ENCODE measurements around the gene NRF1. TPM values are rescaled to one million over a fixed set of nuclear protein-coding genes. Genes with fewer than 3 reads are reported as not detected.
"Not testable (repeated sequence)": the region's sequence is repeated elsewhere in the genome, so short reads cannot be mapped to it uniquely, and the experiment has no call there.

Gene NRF1
- 28.9 and 29.5 TPM in 2 replicates for total RNA-seq

- intact Hi-C loops (cut with micrococcal nuclease), result loop anchor here (1.0 to 10.0 kb wide), 9 partner anchors 24 to 387 kb away; partner anchors contain the start of genes SMKR1 and STRIP2
These were observed at the start of gene NRF1 for GRCh38 chr7:129611246-129612111. TSS of gene NRF1 (plus strand) at chr7:129611720. CDS start at chr7:129657352, 45,632 bp downstream.

- intact Hi-C loops (cut with micrococcal nuclease), result not testable (repeated sequence)
These were observed 45.2 kb upstream of the NRF1 start for GRCh38 chr7:129566323-129566722.

- intact Hi-C loops (cut with micrococcal nuclease), result no loop called here
These were observed 44.1 kb upstream of the NRF1 start for GRCh38 chr7:129567377-129567776.

DNA sequence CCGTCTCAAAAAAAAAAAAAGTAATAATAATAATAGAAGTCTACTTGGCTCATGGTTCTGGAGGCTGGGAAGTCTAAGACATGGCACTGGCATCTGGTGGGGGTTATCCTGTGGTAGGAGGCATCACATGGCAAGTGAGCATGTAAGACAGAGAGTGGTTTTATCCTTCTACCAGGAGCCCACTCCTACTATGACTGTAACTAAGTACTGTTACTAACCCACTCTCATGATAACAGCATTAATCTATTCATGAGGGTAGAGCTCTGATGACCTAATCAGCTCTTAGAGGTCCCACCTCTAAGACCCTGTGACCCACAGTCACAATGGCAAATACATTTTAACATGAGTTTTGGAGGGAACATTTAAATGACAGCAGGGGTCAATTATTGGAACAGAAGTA, 43.3 kb upstream of the NRF1 start:
- intact Hi-C loops (cut with micrococcal nuclease), result no loop called here

DNA sequence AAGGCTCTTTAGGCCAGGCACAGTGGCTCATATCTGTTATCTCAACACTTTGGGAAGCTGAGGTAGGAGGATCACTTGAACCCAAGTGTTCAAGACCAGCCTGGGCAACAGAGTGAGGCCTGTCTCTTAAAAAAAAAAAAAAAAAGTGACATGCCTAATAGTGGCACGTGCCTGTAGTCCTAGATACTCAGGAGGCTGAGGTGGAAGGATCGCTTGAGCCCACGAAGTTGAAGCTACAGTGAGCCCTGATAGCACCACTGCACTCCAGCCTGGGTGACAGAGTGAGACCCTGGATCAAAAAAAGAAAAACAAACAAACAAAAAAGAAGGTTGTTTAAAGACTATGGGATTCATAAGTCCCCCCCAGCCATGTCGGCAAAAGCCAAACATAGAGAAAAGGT, 42.2 kb upstream of the NRF1 start:
- intact Hi-C loops (cut with micrococcal nuclease), result no loop called here

GRCh38 chr7:129569811-129570215, 41.7 kb upstream of the NRF1 start:
- intact Hi-C loops (cut with micrococcal nuclease), result no loop called here

- intact Hi-C loops (cut with micrococcal nuclease), result no loop called here
These were observed 40.3 kb upstream of the NRF1 start for GRCh38 chr7:129571201-129571600.

DNA sequence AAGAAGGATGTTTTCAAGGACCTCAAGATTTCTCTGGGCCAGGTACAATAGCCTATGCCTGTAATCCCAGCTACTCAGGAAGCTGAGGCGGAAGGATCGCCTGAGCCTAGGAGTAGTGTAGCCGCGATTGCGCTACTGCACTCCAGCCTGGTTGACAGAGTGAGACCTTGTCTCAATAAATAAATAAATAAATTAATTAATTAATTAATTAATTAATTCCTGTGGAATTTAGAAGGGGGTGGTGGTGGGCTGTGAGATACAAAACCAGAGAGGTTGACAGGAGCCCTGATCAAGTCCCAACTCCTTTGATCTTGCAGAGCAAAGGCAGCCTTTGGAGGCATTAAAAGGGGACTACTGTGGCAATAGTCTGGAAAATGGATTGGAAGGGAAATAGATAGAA, 39.3 kb upstream of the NRF1 start:
- intact Hi-C loops (cut with micrococcal nuclease), result no loop called here

- intact Hi-C loops (cut with micrococcal nuclease), result no loop called here
These were observed 37.0 kb upstream of the NRF1 start for GRCh38 chr7:129574487-129574886.

DNA sequence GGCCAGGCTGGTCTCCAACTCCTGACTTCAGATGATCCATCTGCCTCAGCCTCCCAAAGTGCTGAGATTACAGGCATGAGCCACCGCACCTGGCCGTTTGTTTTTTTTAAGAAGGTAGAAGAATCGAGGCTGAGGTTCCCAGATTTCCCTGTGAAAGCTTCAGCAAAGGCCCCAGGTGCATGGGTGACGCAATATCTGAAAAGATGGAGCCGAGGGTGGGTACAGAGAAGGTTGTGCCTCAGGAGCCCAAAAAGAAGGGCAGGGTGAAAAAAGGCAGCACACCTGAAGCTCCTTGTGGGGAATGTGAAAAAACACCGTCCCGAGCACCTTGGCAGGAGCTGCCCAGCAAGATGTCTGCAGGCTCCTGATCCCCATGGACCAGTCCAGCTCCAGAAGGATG, 35.8 kb upstream of the NRF1 start:
- intact Hi-C loops (cut with micrococcal nuclease), result no loop called here

DNA sequence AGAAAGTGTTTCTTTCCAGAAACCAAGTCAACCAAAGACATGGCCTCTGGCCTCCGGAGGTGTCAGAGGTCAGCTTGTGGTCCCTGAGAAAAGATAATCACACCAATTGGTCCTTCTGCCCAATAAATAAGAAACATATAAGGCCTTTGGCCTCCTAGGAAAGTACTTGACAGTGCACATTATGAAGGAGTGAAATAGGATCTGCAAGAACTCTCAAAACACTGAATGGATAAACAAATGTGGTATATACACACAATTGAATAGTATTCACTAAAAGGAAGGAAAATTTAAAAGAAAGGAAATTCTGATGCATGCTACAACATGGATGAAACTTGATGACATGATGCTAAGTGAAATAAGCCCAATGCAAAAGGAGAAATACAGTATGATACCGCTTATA, 35.4 kb upstream of the NRF1 start:
- intact Hi-C loops (cut with micrococcal nuclease), result no loop called here

- intact Hi-C loops (cut with micrococcal nuclease), result no loop called here
These were observed 32.7 kb upstream of the NRF1 start for GRCh38 chr7:129578829-129579228.

GRCh38 chr7:129586179-129586578, 25.3 kb upstream of the NRF1 start:
- intact Hi-C loops (cut with micrococcal nuclease), result not testable (repeated sequence)

DNA sequence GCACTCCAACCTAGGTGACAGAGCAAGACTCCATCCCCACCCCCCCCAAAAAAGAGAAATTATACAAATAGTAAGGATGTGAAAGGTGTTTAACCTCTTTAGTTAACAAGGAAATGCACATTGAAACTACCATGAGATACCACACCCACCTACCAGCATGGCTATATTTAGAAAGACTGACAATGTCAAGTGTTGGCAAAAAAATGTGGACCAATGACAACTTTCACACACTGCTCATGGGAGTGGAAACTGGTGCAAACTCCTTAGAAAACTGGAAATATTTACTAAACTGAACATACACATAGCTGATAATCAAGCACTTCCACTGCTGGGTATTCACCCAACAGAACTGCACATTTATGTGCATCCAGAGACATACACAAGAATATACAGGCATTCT, 23.3 kb upstream of the NRF1 start:
- intact Hi-C loops (cut with micrococcal nuclease), result no loop called here

DNA sequence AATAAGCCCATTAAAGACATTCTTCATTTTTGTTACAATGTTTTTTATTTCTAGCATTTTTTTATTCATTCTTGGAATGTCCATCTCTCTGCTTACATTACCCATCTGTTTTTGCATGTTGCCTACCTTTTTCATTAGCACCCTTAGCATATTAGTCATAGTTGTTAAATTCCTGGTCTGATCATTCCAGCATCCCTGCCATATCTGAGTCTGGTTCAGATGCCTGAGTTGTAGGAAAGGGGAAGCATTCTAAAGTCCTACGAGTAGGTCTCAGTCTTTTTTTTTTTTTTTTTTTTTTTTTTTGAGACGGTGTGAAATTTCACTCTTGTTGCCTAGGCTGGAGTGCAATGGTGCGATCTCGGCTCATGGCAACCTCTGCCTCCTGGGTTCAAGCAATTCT, 19.7 kb upstream of the NRF1 start:
- intact Hi-C loops (cut with micrococcal nuclease), result no loop called here

DNA sequence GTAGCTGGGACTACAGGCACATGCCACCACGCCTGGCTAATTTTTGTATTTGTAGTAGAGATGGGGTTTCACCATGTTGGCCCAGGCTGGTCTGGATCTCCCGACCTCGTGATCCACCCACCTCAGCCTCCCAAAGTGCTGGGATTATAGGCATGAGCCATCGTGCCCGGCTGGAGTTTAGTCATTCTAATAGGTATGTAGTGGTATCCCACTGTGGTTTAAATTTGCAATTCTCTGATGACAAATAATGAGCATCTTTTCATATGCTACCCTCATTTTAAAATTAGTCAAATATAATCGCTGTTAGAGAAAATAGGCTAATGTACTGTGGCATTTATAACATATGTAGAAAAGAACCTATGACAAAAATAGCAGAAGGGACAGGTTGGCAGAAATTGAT, 15.1 kb upstream of the NRF1 start:
- intact Hi-C loops (cut with micrococcal nuclease), result not testable (repeated sequence)

DNA sequence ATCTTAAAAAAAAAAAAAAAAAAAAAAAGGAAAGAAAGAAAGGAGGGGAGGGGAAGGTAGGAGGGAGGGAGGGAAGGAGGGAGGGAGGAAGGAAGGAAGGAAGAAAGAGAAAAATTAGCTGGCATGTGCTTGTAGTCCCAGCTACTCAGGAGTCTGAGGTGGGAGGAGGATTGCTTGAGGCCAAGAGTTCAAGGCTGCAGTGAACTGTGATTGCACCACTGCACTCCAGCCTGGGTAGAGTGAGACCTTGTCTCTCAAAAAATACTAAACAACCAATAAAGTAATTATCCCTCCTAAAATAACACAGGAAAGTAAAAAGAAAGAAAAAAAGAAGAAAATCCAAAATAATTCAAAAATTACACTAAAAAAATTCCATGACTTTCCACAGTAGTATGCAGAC, 13.8 kb upstream of the NRF1 start:
- intact Hi-C loops (cut with micrococcal nuclease), result no loop called here

DNA sequence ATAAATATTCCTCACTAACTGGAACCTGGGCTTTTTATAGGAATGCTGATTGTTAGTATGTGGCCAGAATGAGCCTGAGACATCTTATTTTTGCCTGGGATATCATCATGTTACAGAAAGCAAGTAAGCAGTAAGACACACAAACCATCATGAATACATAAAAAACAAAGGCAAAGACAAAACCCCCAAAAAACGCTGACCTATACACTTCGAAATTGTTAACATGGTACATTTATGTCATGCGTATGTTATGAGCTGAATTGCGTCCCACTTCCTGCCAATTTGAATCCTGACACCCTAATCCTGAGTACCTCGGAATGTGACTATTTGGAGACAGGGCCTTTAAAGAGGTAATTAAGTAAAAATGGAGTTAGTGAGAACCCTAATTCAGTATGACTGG, 12.3 kb upstream of the NRF1 start:
- intact Hi-C loops (cut with micrococcal nuclease), result no loop called here

DNA sequence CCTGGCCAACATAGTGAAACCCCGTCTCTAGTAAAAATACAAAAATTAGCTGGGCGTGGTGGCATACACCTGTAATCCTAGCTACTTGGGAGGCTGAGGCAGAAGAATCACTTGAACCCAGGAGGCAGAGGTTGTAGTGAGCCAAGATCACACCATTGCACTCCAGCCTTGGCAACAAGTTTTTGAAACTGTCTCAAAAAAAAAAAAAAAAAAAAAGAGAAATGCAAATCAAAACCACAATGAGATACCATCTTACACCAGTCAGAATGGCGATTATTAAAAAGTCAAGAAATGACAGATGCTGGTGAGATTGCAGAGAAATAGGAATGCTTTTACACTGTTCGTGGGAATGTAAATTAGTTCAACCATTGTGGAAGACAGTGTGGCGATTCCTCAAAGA, 7.9 kb upstream of the NRF1 start:
- intact Hi-C loops (cut with micrococcal nuclease), result not testable (repeated sequence)

DNA sequence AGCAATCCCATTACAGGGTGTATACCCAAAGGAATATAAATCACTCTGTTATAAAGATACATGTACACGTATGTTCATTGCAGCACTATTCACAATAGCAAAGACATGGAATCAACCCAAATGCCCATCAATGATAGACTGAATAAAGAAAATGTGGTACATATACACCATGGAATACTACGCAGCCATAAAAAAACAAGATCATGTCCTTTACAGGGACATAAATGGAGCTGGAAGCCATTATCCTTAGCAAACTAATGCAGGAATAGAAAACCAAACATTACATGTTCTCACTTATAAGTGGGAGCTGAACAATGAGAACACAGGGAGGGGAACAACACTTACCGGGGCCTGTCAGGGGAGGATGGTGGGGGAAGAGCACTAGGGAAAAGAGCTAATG, 7.5 kb upstream of the NRF1 start:
- intact Hi-C loops (cut with micrococcal nuclease), result not testable (repeated sequence)

- intact Hi-C loops (cut with micrococcal nuclease), result no loop called here
These were observed 6.6 kb upstream of the NRF1 start for GRCh38 chr7:129604713-129605437.

DNA sequence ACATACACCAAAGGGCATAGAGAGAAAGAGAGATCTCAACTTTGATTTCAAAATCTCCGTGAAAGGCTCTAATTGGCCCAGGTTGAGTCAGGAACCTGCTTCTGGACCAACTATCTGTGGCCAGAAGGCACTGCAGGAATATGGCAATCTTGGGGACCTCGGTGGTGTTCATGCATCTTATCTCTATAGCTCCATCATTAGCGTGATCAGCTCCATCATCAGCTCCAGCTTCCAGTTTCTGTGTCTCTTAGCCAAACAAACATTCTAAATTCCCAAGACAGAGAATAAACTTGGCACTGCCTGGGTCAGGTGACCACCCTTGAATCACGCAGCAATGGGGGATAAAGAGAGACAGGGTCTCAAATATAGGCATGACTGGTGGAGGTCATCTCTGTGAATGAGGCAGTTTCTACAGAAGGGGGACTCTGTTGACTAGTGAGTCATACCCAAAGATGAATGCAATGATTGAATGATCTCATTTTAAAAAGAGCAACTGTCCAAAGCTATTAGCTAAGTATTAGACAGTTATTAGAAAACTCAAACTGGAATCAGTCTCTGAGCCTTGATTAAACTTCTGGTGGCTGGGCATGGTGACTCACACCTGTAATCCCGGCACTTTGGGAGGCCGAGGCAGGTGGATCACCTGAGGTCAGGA, 5.4 kb upstream of the NRF1 start:
- intact Hi-C loops (cut with micrococcal nuclease), result no loop called here
